Muscle of arm (tissue), 12 donors: ENCODE measurements around the gene SLBP. TPM values are rescaled to one million over a fixed set of nuclear protein-coding genes. Genes with fewer than 3 reads are reported as not detected.

Experiments
- DNase-seq: peaks from one replicate; pipeline ENCODE4 v3.0.0-alpha.2; 2013
- polyA plus RNA-seq, 12 donors: library from polyadenylated mRNA; unstranded; fragments of 120-200 nt; gene quantifications; one replicate each; pipeline ENCODE4 v1.2.1, GENCODE V29; 2013; ENCODE audit not compliant: insufficient read length in 12 of 12

SLBP gene
- polyA plus RNA-seq, 12 donors = 32.0 to 57.2 (median 38.6) TPM; not detected in 1

DNA sequence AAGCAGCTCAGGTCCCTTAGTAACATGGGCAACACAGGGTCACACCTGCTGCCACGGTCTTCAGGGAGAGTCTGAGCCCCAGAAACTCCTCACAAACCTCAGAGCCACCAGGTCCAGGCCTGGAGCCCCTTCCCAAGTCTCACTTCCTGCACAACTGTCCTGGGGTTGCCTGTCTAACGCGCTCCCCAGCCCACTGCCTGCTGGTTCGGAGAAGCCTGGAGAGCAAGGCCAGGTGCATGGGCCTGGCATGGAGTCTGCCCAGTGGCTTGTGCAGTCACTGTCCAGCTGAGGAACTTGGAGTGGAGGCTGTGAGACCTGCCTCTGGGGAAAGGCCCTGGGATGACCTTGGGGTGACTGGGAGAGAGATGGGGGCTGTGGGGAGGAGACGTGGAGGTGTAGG lies 56.0 kb downstream of the SLBP start:
- DNase-seq = no peak

DNA sequence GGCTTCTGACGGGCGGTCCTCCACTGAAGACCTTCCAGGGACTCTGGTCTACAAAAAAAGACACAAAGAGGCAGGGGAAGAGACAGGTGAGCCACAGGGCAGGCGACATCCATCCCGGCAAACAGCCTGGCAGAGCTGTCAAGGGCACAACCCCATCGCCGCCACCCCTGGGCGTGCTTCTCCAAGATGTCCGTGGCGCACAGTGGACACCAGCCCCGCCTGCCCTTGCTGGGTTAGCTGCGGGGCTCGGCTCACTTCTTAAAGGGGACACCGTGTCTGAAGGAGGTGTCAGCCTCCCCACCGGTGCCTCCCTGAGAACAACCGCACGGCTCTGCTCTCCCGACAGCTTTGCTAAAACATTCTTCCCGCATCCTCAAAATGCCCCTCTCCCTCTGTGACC lies 56.4 kb downstream of the SLBP start:
- DNase-seq = no peak

DNA sequence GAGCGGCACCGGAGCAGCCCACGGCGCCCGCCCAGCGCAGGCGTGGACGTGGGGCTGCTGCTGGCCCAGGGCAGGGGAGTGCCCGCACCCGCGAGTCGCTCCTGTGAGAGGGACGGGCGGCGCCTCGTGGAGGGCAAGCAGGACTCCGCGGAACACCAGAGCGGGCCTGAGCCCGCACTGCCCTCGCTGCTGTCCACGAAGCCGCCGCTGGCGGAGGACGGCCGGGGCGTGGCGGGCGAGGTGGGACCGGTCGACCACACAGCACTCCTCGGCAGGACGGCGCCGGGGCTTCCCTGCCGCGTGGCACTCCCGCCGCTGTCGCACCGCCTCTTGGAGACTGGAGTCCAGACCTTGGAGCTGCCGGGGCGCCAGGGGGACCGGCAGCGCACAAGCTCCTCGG lies 57.0 kb downstream of the SLBP start:
- DNase-seq = no peak

DNA sequence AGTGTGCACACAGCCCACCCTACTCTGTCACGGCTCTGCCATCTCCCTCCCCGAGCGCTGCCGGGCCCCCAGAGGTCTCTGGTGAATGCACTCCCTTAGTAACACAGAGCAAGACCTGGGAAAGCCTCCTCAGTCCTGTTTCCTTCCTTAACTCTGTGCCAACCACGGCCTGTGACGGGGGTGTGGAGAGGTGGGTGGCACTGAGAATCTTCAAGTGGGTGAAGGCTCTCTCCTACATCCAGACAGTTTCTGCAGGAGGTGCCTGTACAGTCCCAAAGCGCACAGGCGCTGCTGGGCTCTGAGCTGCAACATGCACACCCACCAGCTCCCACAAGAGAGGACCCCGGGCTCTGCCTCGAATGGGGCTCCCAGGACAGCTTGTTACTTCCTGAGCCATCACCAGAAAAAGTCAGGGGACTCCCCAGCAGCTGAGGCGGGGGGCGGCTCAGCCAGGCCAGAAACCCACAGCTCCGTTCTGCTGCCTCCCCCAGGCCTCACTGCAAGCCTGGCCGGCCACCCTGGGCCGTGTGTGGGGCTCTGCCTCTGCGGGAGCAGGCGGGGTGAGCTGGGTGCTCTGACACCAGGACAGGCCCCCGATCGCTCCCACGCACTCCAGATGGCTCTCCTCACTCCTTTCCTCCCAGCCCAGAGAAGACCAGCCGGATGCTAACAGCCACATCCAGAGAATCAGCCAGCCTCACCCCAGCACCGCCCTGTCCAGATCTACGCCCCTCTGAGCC lies 57.7 kb downstream of the SLBP start:
- no peak for DNase-seq

DNA sequence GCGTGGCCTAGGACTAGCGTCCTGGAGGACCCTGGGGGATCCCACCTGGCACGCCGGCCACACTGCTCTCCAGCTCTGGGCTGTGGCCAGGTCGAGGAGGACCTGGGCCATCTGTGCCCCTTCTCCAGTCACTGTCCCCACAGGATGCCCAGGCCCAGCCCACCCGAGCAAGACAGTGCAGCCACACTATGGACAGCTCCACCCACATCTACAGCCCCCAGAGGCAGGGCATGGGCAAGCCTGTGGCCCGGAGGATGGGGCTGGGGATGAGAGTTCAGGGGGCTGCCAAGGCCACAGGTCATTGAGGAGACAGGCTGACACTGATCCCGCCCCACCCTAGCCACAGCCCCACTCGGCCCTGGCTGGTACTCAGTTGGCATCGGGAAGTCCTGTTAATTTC lies 58.3 kb downstream of the SLBP start:
- DNase-seq = no peak

DNA sequence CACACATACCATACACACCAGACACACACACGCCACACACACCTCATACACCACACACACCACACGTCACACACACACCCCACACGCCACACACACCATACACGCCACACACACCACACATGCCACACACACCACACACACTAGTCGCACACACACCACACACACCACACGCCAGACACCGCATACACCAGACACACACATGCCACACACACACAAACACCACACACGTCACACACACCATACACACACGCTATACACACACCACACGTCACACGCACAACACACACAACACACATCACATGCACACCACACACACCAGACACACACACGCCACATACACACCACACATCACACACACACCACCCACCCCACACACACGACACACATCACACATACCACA lies 60.0 kb downstream of the SLBP start:
- no peak for DNase-seq

DNA sequence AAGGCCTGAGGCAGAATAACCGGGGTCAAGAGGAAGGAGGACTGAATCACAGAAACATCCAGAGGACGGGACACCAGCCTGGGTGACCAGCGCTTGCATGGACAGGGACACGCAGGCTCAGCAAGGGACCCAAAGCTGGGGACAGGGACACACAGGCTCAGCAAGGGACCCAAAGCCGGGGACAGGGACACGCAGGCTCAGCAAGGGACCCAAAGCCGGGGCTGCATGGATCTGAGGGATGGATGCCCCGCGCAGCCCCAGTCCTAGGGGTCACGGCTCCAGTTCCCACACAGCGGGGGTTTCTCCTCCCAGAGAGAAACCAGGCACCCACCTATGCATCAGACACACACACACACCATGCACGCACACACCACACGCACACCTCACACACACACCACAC lies 60.5 kb downstream of the SLBP start:
- no peak for DNase-seq

DNA sequence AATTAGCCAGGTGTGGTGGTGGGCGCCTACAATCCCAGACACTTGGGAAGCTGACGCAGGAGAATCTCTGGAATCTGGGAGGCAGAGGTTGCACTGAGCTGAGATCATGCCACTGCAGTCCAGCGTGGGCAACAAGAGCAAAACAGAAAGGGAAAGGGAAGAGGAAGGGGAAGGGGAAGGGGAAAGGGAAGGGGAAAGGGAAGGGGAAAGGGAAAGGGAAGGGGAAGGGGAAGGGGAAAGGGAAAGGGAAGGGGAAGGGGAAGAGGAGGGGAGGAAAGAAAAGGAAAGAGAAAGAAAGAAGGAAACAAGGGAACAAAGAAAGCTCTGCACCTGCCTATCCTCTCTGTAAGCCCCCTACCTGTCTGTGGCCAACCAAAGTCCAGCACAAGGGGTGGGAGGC lies 63.2 kb downstream of the SLBP start:
- DNase-seq = no peak

DNA sequence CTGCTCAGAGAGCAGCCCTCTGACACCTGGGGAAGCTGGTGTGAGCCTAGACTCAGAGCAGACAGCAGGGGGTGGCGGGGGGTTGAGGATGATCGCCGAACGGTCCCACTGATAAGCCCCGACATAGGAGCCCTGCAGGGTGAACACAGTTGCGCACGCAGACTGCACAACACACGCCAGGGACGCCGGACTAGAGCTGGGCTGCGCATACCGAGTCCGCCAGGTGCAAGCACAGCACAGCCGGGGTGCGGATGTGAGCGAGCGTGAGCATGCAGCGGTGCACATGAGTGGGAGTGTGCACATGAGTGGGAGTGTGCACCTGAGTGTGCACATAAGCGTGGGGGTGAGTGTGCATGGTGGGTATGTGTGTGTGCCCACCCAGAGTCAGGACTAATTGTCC lies 64.7 kb downstream of the SLBP start:
- no peak for DNase-seq

DNA sequence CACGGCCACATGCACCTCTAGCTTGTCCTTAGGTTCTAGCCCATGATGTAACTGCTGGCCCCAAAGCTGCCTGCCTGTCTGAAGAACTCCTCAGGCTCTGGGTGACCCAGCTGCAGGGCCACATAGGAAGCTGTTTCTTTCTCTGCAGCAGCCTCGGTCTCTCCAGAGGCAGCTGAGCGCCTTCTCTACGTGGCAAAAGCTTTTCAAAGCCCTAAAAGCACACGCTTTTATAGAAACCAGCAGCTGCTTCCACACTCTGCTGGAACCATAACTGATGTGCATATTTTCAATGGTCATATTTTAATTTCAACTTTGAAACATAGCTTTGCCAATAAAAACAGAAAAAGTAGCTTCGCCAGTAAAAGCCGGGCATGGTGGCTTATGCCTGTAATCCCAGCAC lies 65.4 kb downstream of the SLBP start:
- DNase-seq = peak; percentile 8

DNA sequence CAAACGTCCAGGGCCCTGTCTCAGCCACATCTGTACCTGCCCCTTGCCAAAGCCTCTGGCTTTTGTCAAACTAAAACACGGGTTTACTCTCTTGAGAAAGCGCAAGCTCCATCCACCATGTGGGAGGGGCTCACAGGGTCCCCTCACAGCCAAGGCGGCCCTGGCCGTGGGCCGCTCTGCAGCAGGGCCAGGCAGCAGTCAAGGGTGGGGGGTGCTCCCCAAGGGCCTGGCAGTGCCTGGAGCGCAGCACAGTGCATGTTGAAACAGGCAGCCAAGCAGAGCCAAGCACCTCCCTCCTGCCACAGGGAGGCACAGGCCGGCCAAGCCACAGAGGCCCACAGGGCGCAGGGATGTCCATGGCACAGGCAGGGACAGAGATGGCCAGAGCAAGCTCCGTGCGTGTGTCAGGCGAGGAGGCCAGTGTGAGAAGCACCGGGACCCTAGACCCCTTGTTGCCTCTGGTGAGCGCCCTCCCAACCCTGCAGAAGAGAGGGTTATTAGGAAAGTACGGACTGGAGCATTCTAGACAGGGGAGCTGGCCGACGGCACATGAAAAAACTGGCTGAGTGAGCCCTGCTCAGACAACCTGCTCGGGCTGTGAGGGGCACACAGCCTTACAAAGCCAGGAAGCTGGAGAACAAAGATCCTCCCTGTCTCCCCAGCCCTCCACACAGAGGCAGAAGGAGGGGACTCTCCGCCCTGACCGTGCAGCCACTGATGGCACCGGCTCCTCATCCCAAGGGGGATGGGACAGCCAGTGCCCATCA lies 67.0 kb downstream of the SLBP start:
- DNase-seq = peak; percentile 21

DNA sequence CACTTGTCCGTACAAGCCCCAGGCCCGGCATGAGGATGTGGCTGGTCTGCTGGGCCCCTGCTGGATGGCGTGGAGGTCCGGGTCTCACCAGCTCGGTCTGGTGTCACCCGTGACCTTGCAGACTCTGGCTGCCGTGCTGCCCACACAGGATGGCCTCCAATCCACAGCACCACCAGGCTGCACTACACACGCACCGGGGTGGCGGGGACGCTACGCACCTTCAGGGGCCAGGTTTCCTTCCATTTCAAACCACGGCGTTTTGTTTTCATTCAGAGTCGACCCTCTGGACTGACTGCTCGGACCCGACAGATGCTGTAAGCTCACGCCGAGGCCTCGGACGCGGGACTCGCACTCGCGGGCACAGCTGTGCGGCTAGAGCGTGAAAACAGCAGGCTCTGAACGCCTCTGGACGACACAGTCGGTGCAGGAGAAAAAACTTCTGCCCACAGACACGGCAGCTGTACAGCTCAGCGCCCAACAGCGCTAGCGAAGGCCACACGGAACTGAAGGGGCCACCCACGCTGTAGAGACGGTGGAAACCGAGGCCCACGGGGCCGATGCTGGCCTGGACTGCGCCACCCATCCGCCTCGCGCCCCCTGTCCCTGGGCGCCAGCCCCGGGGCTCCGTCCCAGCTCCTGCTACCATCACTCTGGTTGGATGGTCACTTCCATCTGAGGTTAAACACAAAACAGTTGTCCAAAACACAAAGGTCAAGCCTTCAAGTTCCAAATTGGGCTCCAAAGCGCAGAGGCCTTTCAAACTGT lies 68.0 kb downstream of the SLBP start:
- no peak for DNase-seq

Other genes starting within 250 kb of the SLBP start
- 1 to 10 TPM in 9 of 12 donors, under 1 TPM in 1, not detected in 2; 0.72 to 1.7 (median 1.3) TPM for gene FAM53A, start 28.0 kb downstream of the SLBP start, polyA plus RNA-seq
- gene TMEM129, start 9.0 kb upstream of the SLBP start, polyA plus RNA-seq = 10 to 100 TPM in 11 of 12 donors, not detected in 1; 15.8 to 22.6 (median 20.4) TPM
- 10 to 100 TPM in 11 of 12 donors, not detected in 1; 15.3 to 43.5 (median 26.6) TPM for gene TACC3, start 9.2 kb upstream of the SLBP start, polyA plus RNA-seq
- gene FGFR3, start 81.0 kb upstream of the SLBP start, polyA plus RNA-seq = 10 to 100 TPM in 4 of 12 donors, 1 to 10 TPM in 4, under 1 TPM in 3, not detected in 1; 0.92 to 62.4 (median 1.6) TPM
- 10 to 100 TPM in 11 of 12 donors, not detected in 1; 10.6 to 22.3 (median 14.2) TPM for gene LETM1, start 143.8 kb upstream of the SLBP start, polyA plus RNA-seq
- gene NSD2, start 159.1 kb upstream of the SLBP start, polyA plus RNA-seq = 10 to 100 TPM in 11 of 12 donors, not detected in 1; 40.2 to 69.7 (median 52.1) TPM